ENCODE measurements around the gene RIMS3.
"Not testable (repeated sequence)": the region's sequence is repeated elsewhere in the genome, so short reads cannot be mapped to it uniquely, and the experiment has no call there.

Gene RIMS3

GRCh38 chr1:40665335-40666171, at the start of gene RIMS3:
RIMS3 (minus strand) TSS chr1:40665682; CDS start chr1:40641925, 23,757 bp downstream.
- in situ Hi-C loops (cut with MboI; ENCODE audit: low sequenced_read_pairs) = no loop called here

- in situ Hi-C loops (cut with MboI; ENCODE audit: low sequenced_read_pairs) = no loop called here
Measured at GRCh38 chr1:40712997-40713396, 47.5 kb upstream of the RIMS3 start.

GRCh38 chr1:40712405-40712944, 47.0 kb upstream of the RIMS3 start:
- in situ Hi-C loops (cut with MboI; ENCODE audit: low sequenced_read_pairs) = no loop called here

- in situ Hi-C loops (cut with MboI; ENCODE audit: low sequenced_read_pairs) = no loop called here
Measured at GRCh38 chr1:40711465-40712404, 46.3 kb upstream of the RIMS3 start.

- in situ Hi-C loops (cut with MboI; ENCODE audit: low sequenced_read_pairs) = no loop called here
Measured at GRCh38 chr1:40710581-40711315, 45.3 kb upstream of the RIMS3 start.

GRCh38 chr1:40709802-40710278, 44.4 kb upstream of the RIMS3 start:
- in situ Hi-C loops (cut with MboI; ENCODE audit: low sequenced_read_pairs) = no loop called here

GRCh38 chr1:40709100-40709801, 43.8 kb upstream of the RIMS3 start:
- in situ Hi-C loops (cut with MboI; ENCODE audit: low sequenced_read_pairs) = no loop called here

- in situ Hi-C loops (cut with MboI; ENCODE audit: low sequenced_read_pairs) = no loop called here
Measured at GRCh38 chr1:40708750-40709099, 43.2 kb upstream of the RIMS3 start.

- in situ Hi-C loops (cut with MboI; ENCODE audit: low sequenced_read_pairs) = no loop called here
Measured at GRCh38 chr1:40706626-40707025, 41.1 kb upstream of the RIMS3 start.

- in situ Hi-C loops (cut with MboI; ENCODE audit: low sequenced_read_pairs) = no loop called here
Measured at GRCh38 chr1:40704817-40705733, 39.6 kb upstream of the RIMS3 start.

GRCh38 chr1:40703316-40703715, 37.8 kb upstream of the RIMS3 start:
- in situ Hi-C loops (cut with MboI; ENCODE audit: low sequenced_read_pairs) = no loop called here

GRCh38 chr1:40702810-40703209, 37.3 kb upstream of the RIMS3 start:
- in situ Hi-C loops (cut with MboI; ENCODE audit: low sequenced_read_pairs) = not testable (repeated sequence)

- in situ Hi-C loops (cut with MboI; ENCODE audit: low sequenced_read_pairs) = no loop called here
Measured at GRCh38 chr1:40701684-40702083, 36.2 kb upstream of the RIMS3 start.

GRCh38 chr1:40699787-40700186, 34.3 kb upstream of the RIMS3 start:
- in situ Hi-C loops (cut with MboI; ENCODE audit: low sequenced_read_pairs) = no loop called here

- in situ Hi-C loops (cut with MboI; ENCODE audit: low sequenced_read_pairs) = no loop called here
Measured at GRCh38 chr1:40697436-40697835, 32.0 kb upstream of the RIMS3 start.

GRCh38 chr1:40696294-40696693, 30.8 kb upstream of the RIMS3 start:
- in situ Hi-C loops (cut with MboI; ENCODE audit: low sequenced_read_pairs) = no loop called here

- in situ Hi-C loops (cut with MboI; ENCODE audit: low sequenced_read_pairs) = no loop called here
Measured at GRCh38 chr1:40694353-40694874, 28.9 kb upstream of the RIMS3 start.

- in situ Hi-C loops (cut with MboI; ENCODE audit: low sequenced_read_pairs) = no loop called here
Measured at GRCh38 chr1:40693425-40693824, 27.9 kb upstream of the RIMS3 start.

- in situ Hi-C loops (cut with MboI; ENCODE audit: low sequenced_read_pairs) = no loop called here
Measured at GRCh38 chr1:40692429-40692895, 27.0 kb upstream of the RIMS3 start.
